ENCODE data around the gene TNN.

- no peak for TF ChIP-seq CTCF (IDR thresholded peaks at IDR 0.05; ENCODE audit: low read depth, low read length)
- TF ChIP-seq EZH2phosphoT487 (IDR thresholded peaks at IDR 0.05; ENCODE audit: low read depth) = no peak
Observed at GRCh38 chr1:175070818-175071217, 3.2 kb downstream of the TNN start.

Data from OCI-LY3 (cell line).